IPS-20b (cell line): ENCODE measurements around the gene NOL4L.
A peak's percentile ranks its signal among the peaks of the same experiment; 100 is the strongest.

Source experiments
- H3K27ac ChIP-seq: one replicate; pipeline ENCODE4 v1.5.1; 2013; ENCODE audit warnings: low read length
- H3K27me3 ChIP-seq: 2 replicates; pipeline ENCODE4 v1.6.1; 2013; ENCODE audit warnings: mild to moderate bottlenecking, low read length, inconsistent platforms; ENCODE audit not compliant: insufficient read depth
- H3K36me3 ChIP-seq: 2 replicates; pipeline ENCODE4 v1.6.1; 2013; ENCODE audit warnings: low read depth, mild to moderate bottlenecking, inconsistent platforms, low read length, moderate library complexity; ENCODE audit not compliant: insufficient read depth
- H3K4me1 ChIP-seq: 2 replicates; pipeline ENCODE4 v1.6.1; 2013; ENCODE audit warnings: mild to moderate bottlenecking, control low read depth, inconsistent platforms, low read length, moderate library complexity; ENCODE audit not compliant: insufficient read depth
- H3K4me3 ChIP-seq: 2 replicates; pipeline ENCODE4 v1.5.1; 2013; ENCODE audit warnings: mild to moderate bottlenecking, low read length, inconsistent platforms
- H3K9ac ChIP-seq: 2 replicates; pipeline ENCODE4 v1.6.1; 2013; ENCODE audit warnings: low read depth, mild to moderate bottlenecking, inconsistent platforms, low read length, moderate library complexity
- H3K9me3 ChIP-seq: 2 replicates; pipeline ENCODE4 v1.6.1; 2013; ENCODE audit warnings: mild to moderate bottlenecking, low read depth, low read length, inconsistent platforms; ENCODE audit not compliant: insufficient read depth

The NOL4L gene

DNA sequence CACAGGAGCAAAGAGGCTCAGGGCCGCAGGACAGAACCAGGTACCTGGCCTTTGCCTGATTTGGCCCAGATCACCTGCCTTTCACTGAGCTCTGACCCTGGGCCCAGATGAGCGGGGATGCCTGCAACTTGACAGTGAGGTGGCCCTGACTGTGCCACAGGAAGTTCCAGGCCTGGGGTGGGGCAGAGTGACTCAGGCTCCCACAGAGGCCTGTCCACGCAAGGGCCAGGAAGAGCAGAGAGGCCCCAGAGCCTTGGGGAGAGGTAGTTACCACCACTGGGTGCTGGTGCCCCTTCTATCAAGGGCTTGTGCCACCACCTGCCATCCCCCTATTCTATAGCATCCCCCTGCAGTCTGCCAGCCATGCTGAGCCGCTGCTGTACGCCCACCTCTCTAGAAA is 4.1 kb upstream of the NOL4L start:
- Histone ChIP-seq H3K9ac (no peak overlapping the region), H3K27ac (no peak overlapping the region), H3K4me1 (no peaks in the 10 kb centered on the region; the same call in 1 of the 2 replicates), H3K9me3 (no peaks in the 10 kb centered on the region), H3K27me3 (peaks cover 37% of the 10 kb centered on the region), H3K4me3 (no peak overlapping the region), H3K36me3 (no peaks in the 10 kb centered on the region)

DNA sequence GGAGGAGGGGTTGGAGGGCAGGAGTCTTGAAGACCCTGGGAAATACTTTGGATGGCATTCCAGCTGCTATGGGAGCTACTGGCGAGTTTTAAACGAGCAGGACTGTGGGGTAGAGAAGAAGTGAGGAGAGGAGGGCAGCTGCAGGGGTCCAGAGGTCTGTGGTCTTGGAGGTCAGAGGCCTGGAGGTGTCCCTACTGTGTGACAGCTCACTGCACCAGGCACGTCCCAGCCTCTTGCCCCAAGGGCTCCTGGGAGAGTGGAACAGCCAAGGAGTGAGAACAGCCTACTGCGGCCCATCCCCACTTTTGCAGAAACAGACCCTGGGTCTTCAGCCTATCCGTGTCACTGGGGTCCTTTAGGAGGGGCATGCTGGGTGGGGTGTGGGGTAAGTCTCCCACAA is 2.9 kb upstream of the NOL4L start:
- H3K4me1 ChIP-seq = no peaks in the 10 kb centered on the region; the same call in 1 of the 2 replicates
- H3K9ac ChIP-seq = no peak overlapping the region
- H3K4me3 ChIP-seq = no peak overlapping the region
- no peaks in the 10 kb centered on the region for H3K36me3 ChIP-seq
- no peak overlapping the region for H3K27ac ChIP-seq
- peaks cover 39% of the 10 kb centered on the region for H3K27me3 ChIP-seq
- no peaks in the 10 kb centered on the region for H3K9me3 ChIP-seq

DNA sequence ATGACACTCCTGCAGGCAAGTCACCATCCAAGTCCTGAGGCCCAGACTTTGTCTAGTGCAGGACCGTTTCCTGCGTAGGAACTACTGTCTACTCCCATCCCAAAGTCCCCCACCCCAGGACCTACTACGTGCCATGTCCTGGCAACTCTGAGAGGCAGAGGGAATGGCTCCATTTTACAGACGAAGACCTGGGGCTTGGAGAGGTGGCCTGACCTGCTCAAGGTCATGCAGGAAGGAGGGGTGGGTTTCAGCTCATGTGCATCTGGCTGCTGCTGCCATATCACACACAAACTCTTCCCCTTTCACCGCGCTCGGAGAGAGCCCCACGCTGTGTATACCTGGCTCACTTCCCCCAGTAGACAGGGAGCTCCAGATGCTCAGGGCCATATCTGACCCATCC is 1.2 kb upstream of the NOL4L start:
- H3K27me3 ChIP-seq = peaks cover 56% of the 10 kb centered on the region
- no peak overlapping the region for H3K9ac ChIP-seq
- H3K9me3 ChIP-seq = no peaks in the 10 kb centered on the region
- peak overlapping the region; percentile 57; the same call in 1 of the 2 replicates for H3K4me3 ChIP-seq
- no peak overlapping the region for H3K27ac ChIP-seq
- no peaks in the 10 kb centered on the region for H3K36me3 ChIP-seq
- H3K4me1 ChIP-seq = no peaks in the 10 kb centered on the region; the same call in 1 of the 2 replicates

DNA sequence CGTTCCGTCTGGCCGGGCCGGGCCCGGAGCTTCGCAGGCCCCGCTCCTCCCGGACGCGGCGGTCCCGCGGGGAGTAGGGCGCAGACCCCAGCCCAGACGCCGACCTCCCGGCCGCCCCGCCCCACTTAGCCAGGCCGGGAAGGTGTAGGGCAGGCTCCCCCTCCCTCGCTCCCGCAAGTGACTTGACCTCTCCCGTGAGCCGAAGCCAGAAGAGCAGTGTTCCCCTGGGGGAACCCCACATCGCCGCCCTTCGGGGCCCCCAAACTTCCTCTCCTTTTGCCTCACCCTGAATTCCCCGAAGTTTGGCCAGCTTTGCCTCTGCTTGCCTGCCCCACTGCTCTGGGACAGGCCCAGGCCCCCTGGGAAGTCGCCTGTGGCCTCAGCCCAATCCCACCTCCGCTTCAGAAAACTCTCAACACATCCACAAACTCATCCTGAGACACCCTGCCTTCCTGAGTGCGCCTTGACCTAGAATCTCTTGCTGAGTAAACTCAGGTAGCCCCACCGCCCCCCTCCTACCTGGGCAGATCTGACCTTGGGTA is 524 bp upstream of the NOL4L start:
- Histone ChIP-seq H3K4me1 (no peaks in the 10 kb centered on the region; the same call in 1 of the 2 replicates), H3K4me3 (peak overlapping the region; percentile 57; the same call in 1 of the 2 replicates), H3K9me3 (no peaks in the 10 kb centered on the region), H3K9ac (no peak overlapping the region), H3K27ac (no peak overlapping the region), H3K27me3 (peaks cover 59% of the 10 kb centered on the region), H3K36me3 (no peaks in the 10 kb centered on the region)

DNA sequence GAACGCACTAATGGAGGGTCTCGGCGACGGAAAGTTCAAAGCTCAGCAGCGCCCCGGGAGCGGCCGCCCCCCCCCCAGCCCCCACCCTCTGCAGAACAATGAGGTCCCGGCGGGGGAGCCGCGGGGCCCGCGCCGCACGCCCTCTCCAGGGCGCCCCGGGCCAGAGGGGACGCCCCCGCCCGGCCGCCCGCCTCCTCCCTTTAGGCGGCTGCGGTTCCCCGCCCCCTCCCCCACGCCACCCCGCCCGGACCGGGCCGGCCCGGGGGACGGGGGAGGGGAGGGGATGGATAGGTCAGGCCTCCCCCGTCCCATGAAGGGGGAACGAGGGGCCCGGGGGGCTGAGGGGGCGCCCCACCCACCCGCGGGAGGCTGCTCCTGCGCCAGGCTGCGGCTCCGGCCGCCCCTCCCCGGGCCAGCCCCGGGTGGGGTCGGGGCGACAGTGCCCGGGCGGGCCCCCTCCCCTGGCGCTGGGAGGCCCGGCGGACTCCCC is 1.5 kb downstream of the NOL4L start:
- Histone ChIP-seq H3K27ac (no peak overlapping the region), H3K9me3 (no peaks in the 10 kb centered on the region), H3K27me3 (peaks cover 64% of the 10 kb centered on the region), H3K36me3 (no peaks in the 10 kb centered on the region), H3K4me3 (no peak overlapping the region), H3K4me1 (no peaks in the 10 kb centered on the region; the same call in 1 of the 2 replicates), H3K9ac (no peak overlapping the region)

DNA sequence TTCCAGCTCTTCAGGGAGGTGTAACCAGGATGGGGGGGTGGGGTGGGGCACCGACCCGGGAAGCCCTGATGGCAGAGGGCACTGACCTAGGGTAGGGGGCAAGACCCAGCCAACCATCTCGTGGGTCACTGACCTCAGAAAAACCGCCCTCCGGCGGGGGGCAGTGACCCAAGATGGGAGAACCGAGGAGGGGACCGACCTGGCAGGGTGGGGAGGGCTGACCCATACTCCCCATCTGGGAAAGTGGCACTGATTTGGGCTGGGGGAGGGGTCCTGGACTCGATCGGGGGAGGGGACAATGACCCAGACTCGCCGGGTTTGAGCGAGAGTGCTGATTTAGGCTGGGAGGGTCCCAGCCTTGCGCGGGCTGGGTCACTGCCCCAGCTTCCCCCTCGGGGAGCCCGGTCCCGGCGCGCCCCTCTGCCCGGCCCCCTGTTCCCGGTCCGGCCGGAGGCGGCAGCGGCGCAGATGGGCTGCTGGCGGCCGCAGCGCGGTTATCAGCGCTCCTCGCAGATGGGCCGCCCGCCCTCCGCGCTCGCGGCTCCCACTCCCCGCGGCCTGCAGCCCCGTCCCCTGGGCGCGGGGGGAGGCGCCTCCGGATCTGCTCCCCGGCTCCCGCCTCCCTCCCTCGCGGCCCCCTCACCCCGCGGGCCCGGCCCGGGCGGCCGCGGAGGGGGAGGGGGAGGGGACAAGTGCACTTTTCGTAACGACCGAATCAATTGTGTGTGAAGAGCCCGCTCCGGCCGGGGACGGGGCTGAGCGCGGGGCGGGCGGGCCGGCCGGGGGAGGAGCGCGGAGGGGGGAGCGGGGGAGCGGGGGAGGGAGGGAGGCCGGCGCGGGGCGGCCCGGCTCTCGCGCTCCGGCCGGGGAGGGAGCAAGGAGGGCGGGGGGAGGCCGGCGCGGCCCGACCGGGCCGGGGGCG is 2.2 kb downstream of the NOL4L start:
- peak overlapping the region; percentile 66 for H3K4me3 ChIP-seq
- no peaks in the 10 kb centered on the region for H3K9me3 ChIP-seq
- no peaks in the 10 kb centered on the region; the same call in 1 of the 2 replicates for H3K4me1 ChIP-seq
- no peaks in the 10 kb centered on the region for H3K36me3 ChIP-seq
- peaks cover 57% of the 10 kb centered on the region for H3K27me3 ChIP-seq
- peak overlapping the region; percentile 27; the same call in 1 of the 2 replicates for H3K9ac ChIP-seq
- H3K27ac ChIP-seq = no peak overlapping the region

DNA sequence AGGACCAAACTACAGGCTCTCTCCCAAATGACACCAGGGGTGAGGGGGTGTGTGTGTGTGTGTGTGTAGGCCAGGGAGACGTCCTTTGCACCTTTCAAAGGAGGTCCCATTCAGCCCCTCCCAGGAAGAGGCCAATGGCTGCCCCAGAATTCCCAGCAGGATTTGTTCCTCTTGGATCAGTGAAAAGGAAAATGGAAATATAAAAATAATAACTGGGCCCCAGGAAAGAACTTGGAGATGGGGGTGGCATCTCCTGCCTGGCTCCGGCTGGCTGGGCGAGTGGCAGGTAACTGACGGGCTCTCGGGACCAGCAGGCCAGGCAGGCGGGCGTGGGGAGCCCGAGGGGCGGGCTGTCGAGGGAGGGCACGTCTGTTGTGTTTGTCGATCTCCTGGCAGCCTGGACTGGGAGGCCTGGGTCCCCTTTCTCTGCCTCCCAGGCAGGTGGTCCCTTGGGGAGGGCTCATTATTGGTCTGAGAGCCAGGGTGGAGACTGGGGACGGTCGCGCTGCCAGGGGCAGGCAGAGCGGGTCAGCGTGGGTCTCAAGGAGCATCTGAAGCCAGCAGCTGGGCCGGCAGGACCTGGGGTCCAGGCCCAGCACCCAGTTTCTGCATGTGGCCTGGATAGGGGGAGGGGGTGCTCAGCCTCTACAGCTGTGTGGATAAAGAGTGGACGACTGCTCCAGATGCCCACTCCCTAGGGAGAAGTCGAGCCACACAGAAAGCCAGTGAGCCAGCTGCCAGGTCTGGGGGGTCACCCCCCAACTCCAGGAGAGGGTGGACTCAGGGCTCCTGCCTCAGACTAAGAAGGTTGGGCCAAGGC is 3.1 kb downstream of the NOL4L start:
- H3K27ac ChIP-seq = no peak overlapping the region

DNA sequence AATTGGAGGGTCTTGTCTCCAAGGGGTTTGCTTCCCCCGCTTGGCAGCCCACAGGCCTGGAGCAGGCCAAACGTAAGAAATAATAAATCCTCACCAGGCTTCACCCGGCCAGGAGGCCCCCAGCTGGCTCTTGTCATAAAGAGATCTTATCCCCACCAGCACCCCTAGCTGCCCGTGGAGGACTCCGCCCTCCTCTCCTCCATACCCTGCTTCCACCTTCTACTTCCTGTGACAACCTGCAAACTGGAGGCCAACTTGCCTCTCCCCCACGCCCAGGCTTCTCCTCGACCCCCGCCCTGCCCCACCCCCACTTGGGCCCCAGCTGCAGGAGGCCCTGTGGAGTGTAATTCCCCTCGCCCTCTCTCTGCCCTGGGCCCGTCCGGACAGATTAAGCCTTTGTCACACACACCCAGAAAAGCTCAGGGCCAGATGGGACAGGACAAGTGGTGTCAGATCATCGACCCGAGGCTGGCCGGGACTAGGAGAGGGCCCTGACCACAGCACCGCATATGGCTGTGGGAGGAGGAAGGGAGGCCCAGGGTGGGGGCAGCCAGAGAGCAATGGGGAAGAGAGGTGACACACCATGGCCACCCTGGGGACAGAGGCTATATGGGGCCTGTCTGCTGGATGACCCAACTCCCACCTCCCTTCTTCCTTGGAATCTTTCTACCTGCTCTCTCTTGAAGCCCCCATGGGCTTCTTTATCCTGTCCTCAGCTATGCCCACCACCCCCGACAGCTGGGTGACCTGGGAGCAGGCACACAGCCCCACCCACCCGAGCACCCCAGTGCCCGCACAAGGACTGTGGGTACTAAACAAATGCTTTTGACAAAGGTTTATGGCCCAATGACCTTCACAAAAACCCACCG is 3.9 kb downstream of the NOL4L start:
- H3K4me1 ChIP-seq = no peaks in the 10 kb centered on the region; the same call in 1 of the 2 replicates
- H3K36me3 ChIP-seq = no peaks in the 10 kb centered on the region
- no peak overlapping the region for H3K27ac ChIP-seq
- H3K9ac ChIP-seq = no peak overlapping the region
- H3K4me3 ChIP-seq = no peak overlapping the region
- no peaks in the 10 kb centered on the region for H3K9me3 ChIP-seq
- peaks cover 40% of the 10 kb centered on the region for H3K27me3 ChIP-seq

More for the DNA sequence above, 3.1 kb downstream of the NOL4L start:
- Histone ChIP-seq H3K36me3 (no peaks in the 10 kb centered on the region), H3K4me3 (peak overlapping the region; percentile 66; the same call in 1 of the 2 replicates), H3K9ac (no peak overlapping the region), H3K9me3 (no peaks in the 10 kb centered on the region), H3K27me3 (peaks cover 48% of the 10 kb centered on the region), H3K4me1 (no peaks in the 10 kb centered on the region; the same call in 1 of the 2 replicates)

DNA sequence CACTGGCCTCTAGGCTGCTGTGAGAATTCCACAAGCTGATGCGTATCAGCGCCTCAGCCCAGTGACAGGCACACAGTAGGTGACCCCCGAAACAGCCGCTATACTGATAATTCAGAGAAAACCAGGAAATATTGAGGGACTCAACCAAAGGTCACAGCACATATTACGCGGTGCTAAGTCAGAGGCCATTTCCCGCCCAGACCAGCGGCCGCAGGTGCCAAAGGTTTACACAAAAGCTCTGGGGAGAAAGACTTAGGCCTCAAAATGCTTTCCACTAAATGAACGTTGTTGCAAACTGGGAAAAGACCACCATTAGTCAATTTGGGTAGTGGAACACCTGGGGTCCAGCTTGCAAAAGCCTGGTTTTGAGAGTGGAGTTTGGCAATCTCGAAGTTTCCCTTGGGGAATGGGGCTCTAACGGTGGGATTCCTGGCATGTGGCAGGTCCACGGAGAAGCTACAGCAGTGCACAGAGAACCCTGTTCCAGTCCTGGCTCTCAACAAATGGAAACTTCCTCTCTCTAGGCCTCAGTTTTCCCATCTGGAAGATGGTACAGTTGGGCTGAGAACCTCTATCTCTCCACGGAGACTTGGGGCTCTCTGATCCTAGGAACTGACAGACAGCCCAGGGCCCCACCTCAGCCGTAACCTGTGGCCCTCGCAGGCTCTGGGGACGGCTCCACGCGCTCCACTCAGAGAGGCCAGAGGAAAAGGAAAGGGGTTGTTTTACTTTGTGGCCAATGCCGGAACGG is 4.7 kb downstream of the NOL4L start:
- H3K27ac ChIP-seq = no peak overlapping the region

DNA sequence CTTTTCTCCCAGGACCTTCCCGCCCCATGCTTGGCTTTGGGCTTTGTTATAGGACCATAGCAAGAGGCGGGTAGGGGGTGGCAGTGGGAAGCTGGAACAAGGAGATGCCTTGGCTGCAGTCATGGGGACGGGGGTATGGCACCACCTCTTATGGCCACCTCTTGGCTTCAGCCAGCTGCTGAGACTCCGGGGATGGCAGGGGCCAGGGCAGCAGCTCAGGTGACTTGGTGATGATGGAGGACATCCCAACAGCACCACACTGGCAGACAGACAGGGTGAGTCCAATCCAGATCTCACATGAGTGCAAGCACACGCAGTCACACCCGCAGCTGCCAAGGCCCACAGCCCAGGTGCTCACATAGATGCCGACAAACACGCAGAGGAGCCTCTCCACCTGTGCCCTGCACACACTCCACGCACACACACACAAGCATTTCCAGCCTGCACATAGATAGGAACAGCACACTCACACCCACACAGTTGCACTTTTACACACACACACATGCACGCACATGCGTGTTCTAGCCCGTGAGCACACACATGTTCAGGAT is 6.2 kb downstream of the NOL4L start:
- no peak overlapping the region for H3K4me3 ChIP-seq
- H3K4me1 ChIP-seq = no peaks in the 10 kb centered on the region
- H3K27me3 ChIP-seq = peaks cover 25% of the 10 kb centered on the region
- H3K36me3 ChIP-seq = no peaks in the 10 kb centered on the region
- no peak overlapping the region for H3K9ac ChIP-seq
- H3K9me3 ChIP-seq = no peaks in the 10 kb centered on the region
- H3K27ac ChIP-seq = no peak overlapping the region

More for the DNA sequence above, 4.7 kb downstream of the NOL4L start:
- Histone ChIP-seq H3K36me3 (no peaks in the 10 kb centered on the region), H3K9me3 (no peaks in the 10 kb centered on the region), H3K27me3 (peaks cover 32% of the 10 kb centered on the region), H3K4me1 (no peaks in the 10 kb centered on the region), H3K4me3 (no peak overlapping the region), H3K9ac (no peak overlapping the region)
